Measurements from ENCODE around the gene ZBTB3.
"Not testable (repeated sequence)": the region's sequence is repeated elsewhere in the genome, so short reads cannot be mapped to it uniquely, and the experiment has no call there.

The ZBTB3 gene

GRCh38 chr11:62707277-62707861 is 46.6 kb downstream of the ZBTB3 start, which contains the start of the genes BSCL2 and GNG3:
BSCL2 (minus strand) TSS chr11:62707424; CDS start chr11:62707195, 229 bp downstream.
GNG3 (plus strand) TSS chr11:62707676; CDS start chr11:62708296, 620 bp downstream.
- Mint-ChIP-seq H3K27ac (ENCODE audit: low read depth) (peak within 1 kb of the TSS; percentile 95), H3K27me3 (no peaks in the 10 kb centered on the region), H3K36me3 (ENCODE audit: insufficient read depth) (peaks cover 21% of the 10 kb centered on the region), H3K4me1 (peaks cover 45% of the 10 kb centered on the region), H3K9me3 (no peaks in the 10 kb centered on the region), H3K4me3 (peak within 1 kb of the TSS; percentile 90)
- no peak for ATAC-seq (replicated peaks; ENCODE audit: extremely low read depth, poor library complexity, severe bottlenecking)
- DNase-seq (ENCODE audit: low spot score in 2 of 2) = no peak

- Mint-ChIP-seq H3K4me3 (peak overlapping the region; percentile 88), H3K27ac (ENCODE audit: low read depth) (peak overlapping the region; percentile 91), H3K36me3 (ENCODE audit: insufficient read depth) (peaks cover 23% of the 10 kb centered on the region), H3K4me1 (peaks cover 45% of the 10 kb centered on the region), H3K9me3 (no peaks in the 10 kb centered on the region), H3K27me3 (no peaks in the 10 kb centered on the region)
- no peak for ATAC-seq (replicated peaks; ENCODE audit: extremely low read depth, poor library complexity, severe bottlenecking)
- no peak for DNase-seq (ENCODE audit: low spot score in 2 of 2)
Measured at GRCh38 chr11:62706850-62707247, 47.1 kb downstream of the ZBTB3 start.

- Mint-ChIP-seq H3K27me3 (no peaks in the 10 kb centered on the region), H3K9me3 (no peaks in the 10 kb centered on the region), H3K36me3 (ENCODE audit: insufficient read depth) (peaks cover 17% of the 10 kb centered on the region), H3K4me1 (peaks cover 45% of the 10 kb centered on the region), H3K27ac (ENCODE audit: low read depth) (peak overlapping the region; percentile 91), H3K4me3 (peak overlapping the region; percentile 88)
- DNase-seq (ENCODE audit: low spot score in 2 of 2) (peak; percentile 81 to 88), ATAC-seq (replicated peaks; ENCODE audit: extremely low read depth, poor library complexity, severe bottlenecking) (peak; percentile 54)
Measured at GRCh38 chr11:62705880-62706849, 47.8 kb downstream of the ZBTB3 start.

GRCh38 chr11:62705413-62705812 is 48.5 kb downstream of the ZBTB3 start:
- Mint-ChIP-seq H3K36me3 (ENCODE audit: insufficient read depth) (peaks cover 17% of the 10 kb centered on the region), H3K27me3 (no peaks in the 10 kb centered on the region), H3K9me3 (no peaks in the 10 kb centered on the region), H3K27ac (ENCODE audit: low read depth) (peak overlapping the region; percentile 91), H3K4me3 (peak overlapping the region; percentile 88), H3K4me1 (peaks cover 45% of the 10 kb centered on the region)
- no peak for DNase-seq (ENCODE audit: low spot score in 2 of 2)
- ATAC-seq (replicated peaks; ENCODE audit: extremely low read depth, poor library complexity, severe bottlenecking) = no peak

GRCh38 chr11:62703921-62704320 is 50.0 kb downstream of the ZBTB3 start:
- H3K9me3 Mint-ChIP-seq; H3K27me3 Mint-ChIP-seq; H3K36me3 Mint-ChIP-seq (ENCODE audit: insufficient read depth); ATAC-seq (replicated peaks; ENCODE audit: extremely low read depth, poor library complexity, severe bottlenecking); DNase-seq (ENCODE audit: low spot score in 2 of 2); H3K4me3 Mint-ChIP-seq; H3K27ac Mint-ChIP-seq (ENCODE audit: low read depth): not testable (repeated sequence)
- peaks cover 33% of the 10 kb centered on the region for H3K4me1 Mint-ChIP-seq

- Mint-ChIP-seq H3K27ac (ENCODE audit: low read depth) (peak overlapping the region; percentile 58), H3K36me3 (ENCODE audit: insufficient read depth) (peaks cover 7% of the 10 kb centered on the region), H3K9me3 (no peaks in the 10 kb centered on the region), H3K4me3 (no peak overlapping the region), H3K27me3 (no peaks in the 10 kb centered on the region), H3K4me1 (peaks cover 21% of the 10 kb centered on the region)
- no peak for ATAC-seq (replicated peaks; ENCODE audit: extremely low read depth, poor library complexity, severe bottlenecking)
- no peak for DNase-seq (ENCODE audit: low spot score in 2 of 2)
Measured at GRCh38 chr11:62702246-62702645, 51.7 kb downstream of the ZBTB3 start.

All from central memory CD8-positive, alpha-beta T cell (primary cell).